ENCODE results near the gene PTGFRN. TPM values are rescaled to one million over a fixed set of nuclear protein-coding genes. Genes with fewer than 3 reads are reported as not detected.

The PTGFRN gene
- total and polyA plus RNA-seq, 2 of the 8 experiments (the other 6 are each of a cell fraction or from before 2014, with no cell fraction given) = 13.0 to 32.6 TPM

- H2BK120ac ChIP-seq (replicated peaks; ENCODE audit: low read depth, low read length) = no peak overlapping the region
- no peak overlapping the region for H3K56ac ChIP-seq (replicated peaks; ENCODE audit: insufficient read length, low read depth, low read length)
- POLR2A ChIA-PET (ENCODE audit: partially characterized antibody) = no interaction called here
- no peak overlapping the region for H4K91ac ChIP-seq (replicated peaks; ENCODE audit: insufficient read length, low read length)
- no peak overlapping the region for H2BK5ac ChIP-seq (ENCODE audit: low read depth, low read length)
- H3K4ac ChIP-seq (replicated peaks; ENCODE audit: insufficient read length, low read depth, low read length) = no peak overlapping the region
- FAIRE-seq (no peak), DNase-seq (ENCODE audit: low read depth in 1 of 2, low spot score in 2 of 2) (no peak)
- no peak overlapping the region for H3K14ac ChIP-seq (ENCODE audit: insufficient read length)
- H4K20me1 ChIP-seq (replicated peaks in 1 of 2; ENCODE audit: control insufficient read depth in 1 of 2, insufficient read depth in 2 of 2, low read length in 2 of 2) = no peaks in the 10 kb centered on the region
- H3K27me3 ChIP-seq (replicated peaks in 1 of 4; ENCODE audit: control insufficient read depth in 3 of 4, extremely low read depth in 1 of 4, insufficient read depth in 3 of 4, low read length in 3 of 4) = no peaks in the 10 kb centered on the region
- H2AFZ ChIP-seq (ENCODE audit: low read length) = no peak overlapping the region
- H4K5ac ChIP-seq (ENCODE audit: insufficient read length, low read depth, low read length) = no peak overlapping the region
- WGBS, 2 experiments (ENCODE audit: extremely low coverage in 1 of 2, insufficient coverage in 1 of 2, insufficient read length in 1 of 2, insufficient replicate concordance in 2 of 2, low coverage in 1 of 2, low lambda C conversion rate in 2 of 2, missing lambda C conversion rate in 1 of 2) = 86% methylated on average over 3 of the region's 3 CpGs; no CpG with 5 or more reads in 1 of the 2 experiments
- H3K79me1 ChIP-seq (ENCODE audit: low read depth, low read length) = no peaks in the 10 kb centered on the region
- H3K79me2 ChIP-seq (ENCODE audit: control insufficient read depth in 1 of 2, insufficient read depth in 2 of 2, low read length in 2 of 2) = no peaks in the 10 kb centered on the region
- H3K4me3 ChIP-seq (ENCODE audit: extremely low read depth in 1 of 4, insufficient read depth in 2 of 4, low read depth in 3 of 4, low read length in 4 of 4) = no peak overlapping the region
- no peak overlapping the region for H3K4me2 ChIP-seq (ENCODE audit: insufficient read depth in 1 of 2, low read depth in 2 of 2, low read length in 2 of 2)
- no peak overlapping the region for H3K9ac ChIP-seq (replicated peaks in 1 of 4; ENCODE audit: extremely low read depth in 1 of 4, low read depth in 3 of 4, low read length in 3 of 4)
- H3K23ac ChIP-seq (ENCODE audit: insufficient read length) = no peak overlapping the region
- H3K4me1 ChIP-seq (replicated peaks in 1 of 4; ENCODE audit: control insufficient read depth in 3 of 4, insufficient read depth in 4 of 4, low read length in 3 of 4) = peaks cover 0 to 4% (median 1%) of the 10 kb centered on the region in 4 experiments; a peak in 2 of 7 replicates
- no peak for TF ChIP-seq RFX5 (IDR thresholded peaks at IDR 0.05; ENCODE audit: borderline replicate concordance, low read depth, low read length)
- TF ChIP-seq MAFK (IDR thresholded peaks at IDR 0.05; ENCODE audit: low read depth, low read length) = no peak
- no peak for TF ChIP-seq JUN (IDR thresholded peaks at IDR 0.05; ENCODE audit: low read depth, low read length)
- no peak for TF ChIP-seq NANOG (IDR thresholded peaks at IDR 0.05; ENCODE audit: insufficient read depth, low read depth, low read length, poor library complexity, severe bottlenecking)
- no peak for TF ChIP-seq NRF1 (IDR thresholded peaks at IDR 0.05; ENCODE audit: low read depth, low read length)
- peak overlapping the region; percentile 3; the same call in 1 of the 2 replicates for H4K8ac ChIP-seq (ENCODE audit: extremely low read depth, insufficient read depth, low read length)
- no peak overlapping the region for H3K27ac ChIP-seq (ENCODE audit: low read depth, low read length)
- H2BK12ac ChIP-seq (ENCODE audit: low read depth, low read length) = no peak overlapping the region
- H3K23me2 ChIP-seq (ENCODE audit: low read depth, low read length) = no peaks in the 10 kb centered on the region
- H2BK15ac ChIP-seq (ENCODE audit: low read length) = no peak overlapping the region
- CTCF ChIA-PET (ENCODE audit: partially characterized antibody) = interaction anchor here (1.0 to 1.6 kb wide), 4 partner anchors 28 to 277 kb away, joined by 3 to 6 read pairs (median 4); no protein-coding TSS in a partner anchor
- no peaks in the 10 kb centered on the region for H3K36me3 ChIP-seq (ENCODE audit: control insufficient read depth in 2 of 4, insufficient read depth in 4 of 4, low read length in 3 of 4)
- no peak overlapping the region for H3K18ac ChIP-seq (ENCODE audit: extremely low read depth, low read length)
- H3K9me3 ChIP-seq (ENCODE audit: insufficient read depth in 2 of 2, low read depth in 1 of 2, low read length in 1 of 2) = no peaks in the 10 kb centered on the region
- no peak overlapping the region for H2AK5ac ChIP-seq (ENCODE audit: low read depth, low read length)
- H2BK20ac ChIP-seq (ENCODE audit: low read length) = no peak overlapping the region
Measured at GRCh38 chr1:117011334-117011733, 101.6 kb downstream of the PTGFRN start.

Measured in H1 (cell line).